GM12891 (cell line): ENCODE data around the gene NPAS2.

Source experiments
- POLR2A ChIP-seq: IDR thresholded peaks from 2 replicates; pipeline ENCODE4 v1.6.1; 2011; ENCODE audit warnings: low read depth, low read length, control low read depth
- POLR2AphosphoS5 ChIP-seq: IDR thresholded peaks from 2 replicates; pipeline ENCODE4 v1.6.1; 2011; ENCODE audit warnings: low read depth, low read length, control low read depth
- POU2F2 ChIP-seq: IDR thresholded peaks from 2 replicates; pipeline ENCODE4 v1.6.1; 2011; ENCODE audit warnings: low read depth, mild to moderate bottlenecking, control low read depth, low read length, moderate library complexity
- SPI1 ChIP-seq: IDR thresholded peaks from 2 replicates; pipeline ENCODE4 v1.6.1; 2011; ENCODE audit warnings: low read depth, low read length, control low read depth
- TAF1 ChIP-seq: IDR thresholded peaks from 2 replicates; pipeline ENCODE4 v1.6.1; 2011; ENCODE audit warnings: low read depth, low read length, control low read depth

- TF ChIP-seq POLR2A = no peak
- no peak for TF ChIP-seq POLR2AphosphoS5
- TF ChIP-seq TAF1 = no peak
- no peak for TF ChIP-seq POU2F2
- TF ChIP-seq SPI1 = no peak
These were observed 144.8 kb downstream of the NPAS2 start for GRCh38 chr2:100964681-100965169.
